Panc1 (cell line): ENCODE data around the gene ERCC1. TPM values are rescaled to one million over a fixed set of nuclear protein-coding genes. Genes with fewer than 3 reads are reported as not detected.
"Not testable (repeated sequence)": the region's sequence is repeated elsewhere in the genome, so short reads cannot be mapped to it uniquely, and the experiment has no call there.

Experiments used
- ATAC-seq: fragments of 200-7000 bp; cut with Tn5 transposase; 2 replicates; pipeline ENCODE4 v1.9.1; 2020; ENCODE audit warnings: mild to moderate bottlenecking, moderate library complexity
- BruUV-seq: library from RNA; stranded (reverse); fragments of 400-500 nt; replicated peaks from 2 replicates; lab custom pipeline; 2021; lab: Mats Ljungman, UMichigan
- CTCF ChIA-PET: fragments of 300-600 bp; sonication (Branson Sonifier 250); formaldehyde crosslinking; loops from one replicate; lab custom pipeline; 2022; ENCODE audit warnings: antibody characterized with exemption; lab: Charles Lee
- POLR2A ChIA-PET: fragments of 300-600 bp; sonication (Branson Sonifier 250); formaldehyde crosslinking; loops from one replicate; lab custom pipeline; 2022; ENCODE audit warnings: antibody characterized with exemption; lab: Charles Lee
- DNase-seq: peaks from one replicate; pipeline ENCODE4 v3.0.0-alpha.2; 2010; ENCODE audit warnings: low read depth, low spot score
- H3K27ac ChIP-seq: 2 replicates; pipeline ENCODE4 v1.5.1; 2011; ENCODE audit warnings: mild to moderate bottlenecking, low read length, inconsistent platforms
- H3K27me3 ChIP-seq: fragments of 200-500 bp; sonication (Bioruptor generic); 2 replicates; pipeline ENCODE4 v1.6.0; 2014; ENCODE audit warnings: low read length, inconsistent platforms; ENCODE audit not compliant: control insufficient read depth, insufficient read depth
- H3K36me3 ChIP-seq: fragments of 200-500 bp; sonication (Bioruptor generic); 2 replicates; pipeline ENCODE4 v1.5.1; 2014; ENCODE audit warnings: inconsistent platforms, mild to moderate bottlenecking, low read length, moderate library complexity; ENCODE audit not compliant: control insufficient read depth, insufficient read depth
- H3K4me1 ChIP-seq: 2 replicates; pipeline ENCODE4 v1.5.1; 2011; ENCODE audit warnings: inconsistent platforms, mild to moderate bottlenecking, low read length, moderate library complexity; ENCODE audit not compliant: control insufficient read depth, insufficient read depth
- H3K4me3 ChIP-seq, 2 experiments: 2 replicates each; pipeline ENCODE4 v1.5.1; 2011 to 2012; ENCODE audit warnings: low read depth in 2 of 2, low read length in 2 of 2, mild to moderate bottlenecking in 2 of 2, inconsistent platforms in 1 of 2, moderate library complexity in 1 of 2
- H3K9me3 ChIP-seq: fragments of 200-500 bp; sonication (Bioruptor generic); 2 replicates; pipeline ENCODE4 v1.5.1; 2014; ENCODE audit warnings: low read depth, mild to moderate bottlenecking, inconsistent platforms, low read length, moderate library complexity; ENCODE audit not compliant: control insufficient read depth, insufficient read depth
- POLR2AphosphoS5 ChIP-seq: IDR thresholded peaks from 2 replicates; pipeline ENCODE4 v1.6.1; 2012; ENCODE audit warnings: mild to moderate bottlenecking, low read depth, low read length, moderate library complexity
- REST ChIP-seq, 2 experiments: IDR thresholded peaks; 2 replicates each; pipeline ENCODE4 v1.6.1; 2011 to 2012; ENCODE audit warnings: low read depth in 2 of 2, control low read depth in 1 of 2, low read length in 1 of 2, mild to moderate bottlenecking in 1 of 2, moderate library complexity in 1 of 2; ENCODE audit not compliant: insufficient read depth in 1 of 2
- SIN3A ChIP-seq: IDR thresholded peaks from 2 replicates; pipeline ENCODE4 v1.6.1; 2012; ENCODE audit warnings: low read depth, mild to moderate bottlenecking, low read length, moderate library complexity, borderline replicate concordance; ENCODE audit not compliant: insufficient read depth
- TCF7L2 ChIP-seq: IDR thresholded peaks from 2 replicates; pipeline ENCODE4 v1.6.1; 2011; ENCODE audit warnings: mild to moderate bottlenecking, low read depth, low read length, inconsistent platforms
- in situ Hi-C: cut with HindIII; loops from 2 replicates; pipeline ENCODE4 v1.10.0; 2016; ENCODE audit warnings: low sequenced_read_pairs, low pct_unique_long_range_greater_than_20kb
- intact Hi-C: fragments of 100-400 bp; cut with micrococcal nuclease; formaldehyde crosslinking; loops from one replicate; pipeline ENCODE4 v1.10.0; 2022; ENCODE audit not compliant: unreplicated experiment
- total RNA-seq: library from RNA; stranded (reverse); gene quantifications from one replicate; pipeline ENCODE4 v1.2.1, GENCODE V29; 2021; ENCODE audit not compliant: unreplicated experiment
- TF ChIP-seq, protein P1 (sequence below): fragments of 450-650 bp; IDR thresholded peaks from 2 replicates; pipeline ENCODE4 v1.5.1; 2017; ENCODE audit warnings: mild to moderate bottlenecking

The ERCC1 gene
- total RNA-seq, 1 experiment from 2014 or later, result 80.3 TPM

DNA sequence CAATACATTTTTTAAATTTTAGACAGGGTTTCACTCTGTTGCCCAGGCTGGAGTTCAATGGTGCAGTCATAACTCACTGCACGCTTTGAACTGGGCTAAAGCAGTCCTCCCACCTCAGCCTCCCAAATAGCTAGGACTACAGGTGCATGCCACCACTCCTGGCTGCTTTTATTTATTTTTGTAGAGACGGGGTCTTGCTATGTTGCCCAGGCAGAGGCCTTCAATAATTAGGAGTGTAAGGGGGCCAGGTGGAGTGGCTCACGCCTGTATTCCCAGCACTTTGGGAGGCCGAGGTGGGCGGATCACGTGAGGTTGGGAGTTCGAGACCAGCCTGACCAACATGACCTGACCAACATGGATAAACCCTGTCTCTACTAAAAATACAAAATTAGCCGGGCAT is 8.8 kb upstream of the ERCC1 start:
- intact Hi-C loops, BruUV-seq, in situ Hi-C loops, H3K36me3 ChIP-seq, H3K4me1 ChIP-seq, DNase-seq, H3K4me3 ChIP-seq, POLR2A ChIA-PET, ATAC-seq, H3K27me3 ChIP-seq, H3K27ac ChIP-seq, CTCF ChIA-PET, H3K9me3 ChIP-seq: not testable (repeated sequence)

GRCh38 chr19:45431008-45431407 is 7.3 kb upstream of the ERCC1 start:
- POLR2A ChIA-PET, result interaction anchor here (0.5 to 0.7 kb wide), 2 partner anchors 45 to 171 kb away, joined by 3 to 5 read pairs; no protein-coding TSS in a partner anchor
- in situ Hi-C loops, DNase-seq, BruUV-seq, intact Hi-C loops, H3K27me3 ChIP-seq, H3K27ac ChIP-seq, H3K4me1 ChIP-seq, CTCF ChIA-PET, H3K36me3 ChIP-seq, H3K4me3 ChIP-seq, H3K9me3 ChIP-seq, ATAC-seq: not testable (repeated sequence)

- H3K27me3 ChIP-seq, in situ Hi-C loops, DNase-seq, BruUV-seq, CTCF ChIA-PET, H3K9me3 ChIP-seq, H3K36me3 ChIP-seq, H3K27ac ChIP-seq, POLR2A ChIA-PET, H3K4me3 ChIP-seq, intact Hi-C loops, ATAC-seq: not testable (repeated sequence)
- peaks cover 14% of the 10 kb centered on the region for H3K4me1 ChIP-seq
These were observed 6.2 kb upstream of the ERCC1 start for GRCh38 chr19:45429896-45430295.

- peaks cover 18% of the 10 kb centered on the region for H3K4me1 ChIP-seq
- CTCF ChIA-PET, result interaction anchor here (0.6 to 1.2 kb wide), 3 partner anchors 50 to 53 kb away, joined by 3 to 7 read pairs (median 3); no protein-coding TSS in a partner anchor
- TF ChIP-seq SIN3A (no peak), REST (IDR thresholded peaks at IDR 0.05; ENCODE audit: insufficient read depth in 1 of 2, low read depth in 2 of 2, low read length in 1 of 2) (no peak), POLR2AphosphoS5 (no peak), TCF7L2 (no peak)
- TF ChIP-seq, protein P1, sequence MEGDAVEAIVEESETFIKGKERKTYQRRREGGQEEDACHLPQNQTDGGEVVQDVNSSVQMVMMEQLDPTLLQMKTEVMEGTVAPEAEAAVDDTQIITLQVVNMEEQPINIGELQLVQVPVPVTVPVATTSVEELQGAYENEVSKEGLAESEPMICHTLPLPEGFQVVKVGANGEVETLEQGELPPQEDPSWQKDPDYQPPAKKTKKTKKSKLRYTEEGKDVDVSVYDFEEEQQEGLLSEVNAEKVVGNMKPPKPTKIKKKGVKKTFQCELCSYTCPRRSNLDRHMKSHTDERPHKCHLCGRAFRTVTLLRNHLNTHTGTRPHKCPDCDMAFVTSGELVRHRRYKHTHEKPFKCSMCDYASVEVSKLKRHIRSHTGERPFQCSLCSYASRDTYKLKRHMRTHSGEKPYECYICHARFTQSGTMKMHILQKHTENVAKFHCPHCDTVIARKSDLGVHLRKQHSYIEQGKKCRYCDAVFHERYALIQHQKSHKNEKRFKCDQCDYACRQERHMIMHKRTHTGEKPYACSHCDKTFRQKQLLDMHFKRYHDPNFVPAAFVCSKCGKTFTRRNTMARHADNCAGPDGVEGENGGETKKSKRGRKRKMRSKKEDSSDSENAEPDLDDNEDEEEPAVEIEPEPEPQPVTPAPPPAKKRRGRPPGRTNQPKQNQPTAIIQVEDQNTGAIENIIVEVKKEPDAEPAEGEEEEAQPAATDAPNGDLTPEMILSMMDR, result no peak; the same call in 1 of the 2 replicates
- intact Hi-C loops, result no loop called here
- peak overlapping the region; percentile 57 to 77 for H3K4me3 ChIP-seq
- H3K36me3 ChIP-seq, result no peaks in the 10 kb centered on the region
- POLR2A ChIA-PET, result interaction anchor here (0.6 kb wide), 1 partner anchor 47 kb away, joined by 5 read pairs; no protein-coding TSS in a partner anchor
- in situ Hi-C loops, result no loop called here
- no peak for DNase-seq
- 0 out of 2 replicates have a peak, but pooled peaks have one; percentile 3 for ATAC-seq
- no peaks in the 10 kb centered on the region for H3K9me3 ChIP-seq
- H3K27me3 ChIP-seq, result no peaks in the 10 kb centered on the region
- BruUV-seq, result no TSS peak
- peak overlapping the region; percentile 72 for H3K27ac ChIP-seq
These were observed 4.9 kb upstream of the ERCC1 start for GRCh38 chr19:45428384-45429231.
